Activated naive CD8-positive, alpha-beta T cell treated with anti-CD3 and anti-CD28 coated beads, Interleukin-2, amount 50 U/mL, for 24 hours (primary cell): Measurements from ENCODE around the gene TESMIN.

ENCODE experiments used
- ATAC-seq: fragments of 150-1000 bp; cut with Tn5 transposase; one replicate; pipeline ENCODE4 v1.10.0; 2021
- DNase-seq: peaks from one replicate; pipeline ENCODE4 v3.0.0; 2021
- H3K27ac Mint-ChIP-seq: one replicate; pipeline ENCODE4 v1.8.0; 2021; ENCODE audit warnings: mild to moderate bottlenecking, mixed read lengths
- H3K27me3 Mint-ChIP-seq: one replicate; pipeline ENCODE4 v1.8.0; 2021; ENCODE audit warnings: mixed read lengths
- H3K36me3 Mint-ChIP-seq: one replicate; pipeline ENCODE4 v1.8.0; 2021; ENCODE audit warnings: low read depth, mixed read lengths
- H3K4me1 Mint-ChIP-seq: one replicate; pipeline ENCODE4 v1.8.0; 2021; ENCODE audit warnings: mixed read lengths
- H3K4me3 Mint-ChIP-seq: one replicate; pipeline ENCODE4 v1.8.0; 2021; ENCODE audit warnings: mild to moderate bottlenecking, moderate library complexity, mixed read lengths
- H3K9me3 Mint-ChIP-seq: one replicate; pipeline ENCODE4 v1.8.0; 2021; ENCODE audit warnings: mixed read lengths

Gene TESMIN

GRCh38 chr11:68709062-68709461, 42.3 kb downstream of the TESMIN start:
- DNase-seq (no peak), ATAC-seq (no peak)
- H3K9me3 Mint-ChIP-seq, result no peaks in the 10 kb centered on the region
- H3K36me3 Mint-ChIP-seq, result no peaks in the 10 kb centered on the region
- H3K4me3 Mint-ChIP-seq, result no peak overlapping the region
- H3K4me1 Mint-ChIP-seq, result no peaks in the 10 kb centered on the region
- no peak overlapping the region for H3K27ac Mint-ChIP-seq
- no peaks in the 10 kb centered on the region for H3K27me3 Mint-ChIP-seq

- ATAC-seq (no peak), DNase-seq (no peak)
- Mint-ChIP-seq H3K4me1 (no peaks in the 10 kb centered on the region), H3K36me3 (no peaks in the 10 kb centered on the region), H3K27me3 (no peaks in the 10 kb centered on the region), H3K9me3 (no peaks in the 10 kb centered on the region), H3K27ac (no peak overlapping the region), H3K4me3 (no peak overlapping the region)
Observed at GRCh38 chr11:68707527-68707926, 43.8 kb downstream of the TESMIN start.

- ATAC-seq (no peak), DNase-seq (no peak)
- H3K36me3 Mint-ChIP-seq, result no peaks in the 10 kb centered on the region
- no peak overlapping the region for H3K27ac Mint-ChIP-seq
- no peaks in the 10 kb centered on the region for H3K4me1 Mint-ChIP-seq
- no peak overlapping the region for H3K4me3 Mint-ChIP-seq
- H3K27me3 Mint-ChIP-seq, result no peaks in the 10 kb centered on the region
- no peaks in the 10 kb centered on the region for H3K9me3 Mint-ChIP-seq
Observed at GRCh38 chr11:68704887-68705286, 46.4 kb downstream of the TESMIN start.

GRCh38 chr11:68698993-68699392, 52.3 kb downstream of the TESMIN start:
- Mint-ChIP-seq H3K4me3 (no peak overlapping the region), H3K9me3 (peaks cover 10% of the 10 kb centered on the region), H3K36me3 (peaks cover 1% of the 10 kb centered on the region), H3K4me1 (no peaks in the 10 kb centered on the region), H3K27me3 (peaks cover 8% of the 10 kb centered on the region), H3K27ac (no peak overlapping the region)
- no peak for ATAC-seq
- no peak for DNase-seq

DNA sequence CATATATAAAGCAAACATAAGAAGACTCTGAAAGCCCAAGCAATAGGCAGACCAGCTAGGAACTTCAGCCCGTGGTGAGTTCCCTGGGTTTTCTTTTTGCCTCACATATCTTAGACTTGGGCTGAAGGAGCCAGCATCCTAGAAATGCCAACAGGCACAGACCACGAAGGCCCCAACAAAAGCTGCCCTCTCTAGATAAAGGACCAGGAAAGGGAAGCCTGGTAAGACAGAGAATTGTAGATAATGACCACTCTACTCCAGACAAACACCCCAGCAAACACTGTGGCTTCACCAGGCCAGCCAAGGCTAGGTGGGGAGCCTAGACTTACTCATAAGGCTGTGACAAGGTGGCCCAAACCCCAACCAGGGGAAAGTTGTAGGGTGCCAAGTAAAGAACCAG, 55.8 kb downstream of the TESMIN start:
- Mint-ChIP-seq H3K9me3 (peaks cover 10% of the 10 kb centered on the region), H3K4me3 (no peak overlapping the region), H3K27ac (no peak overlapping the region), H3K27me3 (peaks cover 14% of the 10 kb centered on the region), H3K4me1 (peaks cover 9% of the 10 kb centered on the region), H3K36me3 (peaks cover 1% of the 10 kb centered on the region)
- no peak for DNase-seq
- no peak for ATAC-seq

DNA sequence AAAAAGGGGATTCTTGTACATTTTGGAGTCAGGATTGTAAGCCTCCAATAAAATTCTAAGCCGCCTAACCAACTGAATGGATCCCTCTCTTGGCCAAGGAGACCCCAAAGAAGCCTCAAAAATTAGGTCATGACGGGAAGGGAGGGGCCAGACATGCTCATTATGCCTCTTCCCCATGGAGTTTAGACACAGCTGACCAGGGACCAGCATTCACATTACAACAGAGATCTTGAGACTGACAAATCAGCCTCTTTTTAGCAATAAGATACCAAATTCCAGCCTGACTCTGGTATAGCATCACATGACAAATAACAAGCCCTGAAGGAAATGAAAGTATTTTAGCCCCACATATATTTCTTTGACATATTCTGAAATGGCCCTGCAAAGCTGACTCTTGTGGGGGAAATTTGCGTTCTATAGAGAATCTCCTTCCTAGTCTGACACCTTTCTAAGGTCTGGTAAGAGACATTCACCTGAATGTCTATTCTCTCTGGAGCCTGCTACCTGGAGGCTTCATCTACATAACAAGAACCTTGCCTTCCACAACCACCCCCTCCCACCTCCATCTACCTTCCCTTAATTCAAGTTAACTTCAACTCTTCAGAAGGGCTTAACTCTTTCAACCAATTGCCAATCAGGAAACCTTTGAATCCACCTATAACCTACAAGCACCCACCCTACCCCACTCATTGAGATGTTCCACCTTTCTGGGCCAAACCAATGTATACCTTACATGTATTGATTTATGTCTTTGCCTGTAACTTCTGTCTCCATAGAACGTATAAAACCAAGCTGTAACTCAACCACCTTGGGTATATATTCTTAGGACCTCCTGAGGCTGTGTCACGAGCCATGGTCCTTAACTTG, 56.7 kb downstream of the TESMIN start:
- no peak for DNase-seq
- peaks cover 14% of the 10 kb centered on the region for H3K4me1 Mint-ChIP-seq
- H3K9me3 Mint-ChIP-seq, result peaks cover 10% of the 10 kb centered on the region
- H3K27me3 Mint-ChIP-seq, result peaks cover 16% of the 10 kb centered on the region
- no peak overlapping the region for H3K27ac Mint-ChIP-seq
- peaks cover 1% of the 10 kb centered on the region for H3K36me3 Mint-ChIP-seq
- H3K4me3 Mint-ChIP-seq, result no peak overlapping the region
- ATAC-seq, result no peak

- ATAC-seq (no peak), DNase-seq (no peak)
- peaks cover 18% of the 10 kb centered on the region for H3K27me3 Mint-ChIP-seq
- H3K27ac Mint-ChIP-seq, result no peak overlapping the region
- no peak overlapping the region for H3K4me3 Mint-ChIP-seq
- H3K36me3 Mint-ChIP-seq, result peaks cover 1% of the 10 kb centered on the region
- H3K4me1 Mint-ChIP-seq, result peaks cover 14% of the 10 kb centered on the region
- peaks cover 10% of the 10 kb centered on the region for H3K9me3 Mint-ChIP-seq
Observed at GRCh38 chr11:68693484-68693882, 57.8 kb downstream of the TESMIN start.

- Mint-ChIP-seq H3K9me3 (peaks cover 10% of the 10 kb centered on the region), H3K4me3 (no peak overlapping the region), H3K27ac (no peak overlapping the region), H3K4me1 (peaks cover 14% of the 10 kb centered on the region), H3K36me3 (peaks cover 1% of the 10 kb centered on the region), H3K27me3 (peaks cover 18% of the 10 kb centered on the region)
- ATAC-seq (no peak), DNase-seq (no peak)
Observed at GRCh38 chr11:68692871-68693483, 58.3 kb downstream of the TESMIN start.

GRCh38 chr11:68692115-68692514, 59.2 kb downstream of the TESMIN start:
- peaks cover 6% of the 10 kb centered on the region for H3K9me3 Mint-ChIP-seq
- no peak for DNase-seq
- H3K27ac Mint-ChIP-seq, result no peak overlapping the region
- H3K4me3 Mint-ChIP-seq, result no peak overlapping the region
- H3K36me3 Mint-ChIP-seq, result peaks cover 1% of the 10 kb centered on the region
- no peak for ATAC-seq
- H3K27me3 Mint-ChIP-seq, result peaks cover 21% of the 10 kb centered on the region
- H3K4me1 Mint-ChIP-seq, result peaks cover 14% of the 10 kb centered on the region

DNA sequence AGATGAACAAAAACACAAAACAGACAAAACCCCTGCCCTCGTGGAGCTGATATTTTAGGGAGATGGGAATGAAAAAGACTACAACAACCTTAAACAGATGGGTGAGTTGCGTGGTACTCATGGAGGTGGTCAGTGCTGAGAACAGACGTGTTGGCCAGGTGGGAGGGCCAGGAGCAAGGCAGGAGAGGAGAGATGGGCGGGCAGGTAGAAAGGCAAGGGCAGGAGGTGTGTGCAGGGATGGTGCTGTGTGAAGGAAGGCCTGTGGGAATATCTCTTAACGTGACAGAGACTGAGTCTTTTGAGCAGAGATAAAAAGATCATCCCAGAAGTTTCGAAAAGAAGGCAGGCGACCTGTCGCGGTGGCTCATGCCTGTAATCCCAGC, 59.9 kb downstream of the TESMIN start:
- H3K4me1 Mint-ChIP-seq, result peaks cover 14% of the 10 kb centered on the region
- H3K27me3 Mint-ChIP-seq, result peaks cover 28% of the 10 kb centered on the region
- ATAC-seq (no peak), DNase-seq (no peak)
- H3K9me3 Mint-ChIP-seq, result peaks cover 4% of the 10 kb centered on the region
- no peak overlapping the region for H3K4me3 Mint-ChIP-seq
- no peak overlapping the region for H3K27ac Mint-ChIP-seq
- peaks cover under 1% of the 10 kb centered on the region for H3K36me3 Mint-ChIP-seq

DNA sequence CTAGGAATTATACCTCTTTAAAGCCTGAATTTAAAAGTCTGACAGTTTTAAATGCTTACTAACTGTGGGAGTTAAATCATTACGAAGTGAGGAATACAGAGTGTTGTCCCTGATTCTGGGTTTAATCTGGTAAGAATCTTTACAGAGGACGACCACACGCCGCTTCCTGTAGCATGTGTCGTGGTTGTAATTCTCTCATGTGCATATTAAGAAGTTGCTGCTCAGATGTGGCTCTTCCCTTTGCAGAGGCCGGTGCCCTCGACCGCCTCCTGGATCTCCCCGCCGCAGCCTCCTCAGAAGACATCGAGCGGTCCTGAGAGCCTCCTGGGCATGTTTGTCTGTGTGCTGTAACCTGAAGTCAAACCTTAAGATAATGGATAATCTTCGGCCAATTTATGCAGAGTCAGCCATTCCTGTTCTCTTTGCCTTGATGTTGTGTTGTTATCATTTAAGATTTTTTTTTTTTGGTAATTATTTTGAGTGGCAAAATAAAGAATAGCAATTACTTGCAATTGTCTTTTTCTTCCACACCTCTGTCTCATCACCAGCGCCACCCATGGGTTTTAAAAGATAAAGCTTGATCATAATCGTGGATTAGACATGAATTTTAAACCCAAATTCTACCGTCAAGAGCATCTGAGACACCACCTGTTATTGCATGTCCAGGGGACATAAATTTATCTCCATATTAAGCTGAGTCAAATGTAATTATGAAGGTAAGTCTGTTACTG, 60.5 kb downstream of the TESMIN start:
- Mint-ChIP-seq H3K4me3 (peak overlapping the region; percentile 4), H3K4me1 (peaks cover 14% of the 10 kb centered on the region), H3K36me3 (no peaks in the 10 kb centered on the region), H3K27me3 (peaks cover 33% of the 10 kb centered on the region), H3K27ac (no peak overlapping the region), H3K9me3 (no peaks in the 10 kb centered on the region)
- DNase-seq, result peak; percentile 29
- peak; percentile 62 for ATAC-seq

GRCh38 chr11:68689737-68690625, 61.3 kb downstream of the TESMIN start:
- no peak overlapping the region for H3K4me3 Mint-ChIP-seq
- peaks cover 14% of the 10 kb centered on the region for H3K4me1 Mint-ChIP-seq
- no peaks in the 10 kb centered on the region for H3K36me3 Mint-ChIP-seq
- DNase-seq (no peak), ATAC-seq (no peak)
- no peaks in the 10 kb centered on the region for H3K9me3 Mint-ChIP-seq
- H3K27ac Mint-ChIP-seq, result no peak overlapping the region
- peaks cover 40% of the 10 kb centered on the region for H3K27me3 Mint-ChIP-seq

- H3K36me3 Mint-ChIP-seq, result no peaks in the 10 kb centered on the region
- DNase-seq (no peak), ATAC-seq (no peak)
- no peaks in the 10 kb centered on the region for H3K9me3 Mint-ChIP-seq
- H3K27ac Mint-ChIP-seq, result no peak overlapping the region
- H3K4me3 Mint-ChIP-seq, result no peak overlapping the region
- peaks cover 37% of the 10 kb centered on the region for H3K27me3 Mint-ChIP-seq
- H3K4me1 Mint-ChIP-seq, result peaks cover 14% of the 10 kb centered on the region
Observed at GRCh38 chr11:68688881-68689280, 62.4 kb downstream of the TESMIN start.

GRCh38 chr11:68687986-68688385, 63.3 kb downstream of the TESMIN start:
- Mint-ChIP-seq H3K27me3 (peaks cover 38% of the 10 kb centered on the region), H3K36me3 (no peaks in the 10 kb centered on the region)

More at GRCh38 chr11:68687986-68688385, 63.3 kb downstream of the TESMIN start:
- Mint-ChIP-seq H3K4me1 (peaks cover 15% of the 10 kb centered on the region), H3K9me3 (no peaks in the 10 kb centered on the region), H3K4me3 (no peak overlapping the region), H3K27ac (no peak overlapping the region)
- ATAC-seq, result no peak
- no peak for DNase-seq
